ENCODE results near the gene MRPS18B.

DNA sequence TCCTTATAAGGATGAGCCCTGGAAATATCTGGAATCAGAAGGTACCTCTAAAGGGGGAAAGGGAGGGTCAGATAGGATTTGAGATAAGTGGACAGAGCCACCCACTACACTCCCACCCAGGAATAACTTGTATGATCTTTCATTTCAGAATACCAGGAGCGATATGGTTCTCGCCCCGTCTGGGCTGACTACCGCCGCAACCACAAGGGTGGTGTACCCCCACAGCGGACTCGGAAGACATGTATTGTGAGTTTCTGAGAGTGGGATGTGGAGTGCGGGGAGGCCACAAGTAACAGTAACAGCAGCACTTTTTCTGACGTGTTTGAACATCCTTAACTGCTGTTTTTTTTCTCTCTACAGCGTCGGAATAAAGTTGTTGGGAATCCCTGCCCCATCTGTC is 1.9 kb downstream of the MRPS18B start:
- TF ChIP-seq, protein P1, sequence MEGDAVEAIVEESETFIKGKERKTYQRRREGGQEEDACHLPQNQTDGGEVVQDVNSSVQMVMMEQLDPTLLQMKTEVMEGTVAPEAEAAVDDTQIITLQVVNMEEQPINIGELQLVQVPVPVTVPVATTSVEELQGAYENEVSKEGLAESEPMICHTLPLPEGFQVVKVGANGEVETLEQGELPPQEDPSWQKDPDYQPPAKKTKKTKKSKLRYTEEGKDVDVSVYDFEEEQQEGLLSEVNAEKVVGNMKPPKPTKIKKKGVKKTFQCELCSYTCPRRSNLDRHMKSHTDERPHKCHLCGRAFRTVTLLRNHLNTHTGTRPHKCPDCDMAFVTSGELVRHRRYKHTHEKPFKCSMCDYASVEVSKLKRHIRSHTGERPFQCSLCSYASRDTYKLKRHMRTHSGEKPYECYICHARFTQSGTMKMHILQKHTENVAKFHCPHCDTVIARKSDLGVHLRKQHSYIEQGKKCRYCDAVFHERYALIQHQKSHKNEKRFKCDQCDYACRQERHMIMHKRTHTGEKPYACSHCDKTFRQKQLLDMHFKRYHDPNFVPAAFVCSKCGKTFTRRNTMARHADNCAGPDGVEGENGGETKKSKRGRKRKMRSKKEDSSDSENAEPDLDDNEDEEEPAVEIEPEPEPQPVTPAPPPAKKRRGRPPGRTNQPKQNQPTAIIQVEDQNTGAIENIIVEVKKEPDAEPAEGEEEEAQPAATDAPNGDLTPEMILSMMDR (conservative IDR thresholded peaks at IDR 0.05 in 1 of 2, IDR thresholded peaks at IDR 0.05 in 1 of 2; ENCODE audit: extremely low read depth in 1 of 2, insufficient read depth in 1 of 2, low read depth in 1 of 2, low read length in 2 of 2) = no peak
- TF ChIP-seq EZH2 (IDR thresholded peaks at IDR 0.05; ENCODE audit: borderline replicate concordance, low read length) = no peak

Measured in mammary epithelial cell (primary cell).